ENCODE results near the gene ACACB. TPM values are rescaled to one million over a fixed set of nuclear protein-coding genes. Genes with fewer than 3 reads are reported as not detected.

ACACB gene
- polyA plus RNA-seq, 2 of the 4 experiments (the other 2 are of a cell fraction), result 6.8 to 7.6 TPM

DNA sequence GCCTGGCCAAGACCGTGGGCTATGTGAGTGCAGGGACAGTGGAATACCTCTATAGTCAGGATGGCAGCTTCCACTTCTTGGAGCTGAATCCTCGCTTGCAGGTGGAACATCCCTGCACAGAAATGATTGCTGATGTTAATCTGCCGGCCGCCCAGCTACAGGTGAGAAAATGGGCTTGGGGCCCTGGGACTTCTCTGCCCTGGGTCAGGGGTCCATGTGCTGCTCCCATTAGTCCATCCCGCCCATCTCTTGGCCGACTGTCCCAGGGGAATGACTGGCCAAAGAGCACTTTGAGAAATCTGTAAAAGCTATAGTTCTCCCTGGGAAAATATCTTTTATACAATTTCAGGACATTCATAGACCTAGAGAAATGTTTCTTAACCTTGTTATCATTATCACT lies 63.5 kb downstream of the ACACB start (continued):
- TF ChIP-seq FOXS1 (CRISPR knock-in tag; IDR thresholded peaks at IDR 0.05) (no peak), SREBF2 (IDR thresholded peaks at IDR 0.05) (no peak)

DNA sequence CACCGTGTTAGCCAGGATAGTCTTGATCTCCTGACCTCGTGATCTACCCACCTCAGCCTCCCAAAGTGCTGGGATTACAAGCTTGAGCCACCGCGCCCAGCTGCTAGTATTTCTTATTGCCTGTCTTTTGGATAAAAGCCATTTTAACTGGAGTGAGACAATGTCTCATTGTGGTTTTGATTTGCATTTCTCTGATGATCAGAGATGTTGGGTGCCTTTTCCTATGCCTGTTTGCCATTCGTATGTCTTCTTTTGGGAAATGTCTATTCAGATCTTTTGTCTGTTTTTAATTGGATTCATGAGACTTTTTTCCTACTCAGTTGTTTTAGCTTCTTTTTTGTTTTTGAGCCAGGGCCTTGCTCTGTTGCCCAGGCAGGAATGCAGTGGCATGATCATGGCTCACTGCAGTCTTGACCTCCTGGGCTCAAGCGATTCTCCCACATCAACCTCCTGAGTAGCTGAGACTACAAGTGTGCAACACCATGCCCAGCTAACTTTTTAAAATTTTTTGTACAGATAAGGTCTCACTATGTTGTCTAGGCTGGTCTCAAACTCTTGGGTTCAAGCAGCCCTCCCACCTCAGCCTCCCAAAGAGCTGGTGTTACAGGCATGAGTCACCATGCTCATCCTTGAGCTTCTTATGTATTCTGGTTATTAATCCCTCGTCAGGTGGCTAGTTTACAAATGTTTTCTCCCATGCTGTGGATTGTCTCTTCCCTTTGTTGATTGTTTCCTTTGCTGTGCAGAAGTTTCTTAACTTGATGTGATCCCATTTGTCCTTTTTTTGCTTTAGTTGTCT lies 65.9 kb downstream of the ACACB start:
- no peak overlapping the region for H3K27ac ChIP-seq
- ChIA-PET CTCF (interaction anchor here (0.7 to 0.9 kb wide), 2 partner anchors 71 to 81 kb away, joined by 3 to 4 read pairs; no protein-coding TSS in a partner anchor), POLR2A (no interaction called here)
- no peak for TF ChIP-seq RARB (CRISPR knock-in tag; IDR thresholded peaks at IDR 0.05)
- no peak for FAIRE-seq
- no peak overlapping the region for H3K4me3 ChIP-seq
- peaks cover 5% of the 10 kb centered on the region; the same call in 1 of the 3 replicates for H3K4me1 ChIP-seq
- H3K9me3 ChIP-seq, result no peaks in the 10 kb centered on the region
- 90% methylated on average over 7 of the region's 7 CpGs for WGBS (ENCODE audit: missing lambda C conversion rate)
- no peak overlapping the region for H3K4me2 ChIP-seq
- ATAC-seq, result no peak
- no peak for DNase-seq (ENCODE audit: low read depth in 1 of 2, low spot score in 1 of 2)

DNA sequence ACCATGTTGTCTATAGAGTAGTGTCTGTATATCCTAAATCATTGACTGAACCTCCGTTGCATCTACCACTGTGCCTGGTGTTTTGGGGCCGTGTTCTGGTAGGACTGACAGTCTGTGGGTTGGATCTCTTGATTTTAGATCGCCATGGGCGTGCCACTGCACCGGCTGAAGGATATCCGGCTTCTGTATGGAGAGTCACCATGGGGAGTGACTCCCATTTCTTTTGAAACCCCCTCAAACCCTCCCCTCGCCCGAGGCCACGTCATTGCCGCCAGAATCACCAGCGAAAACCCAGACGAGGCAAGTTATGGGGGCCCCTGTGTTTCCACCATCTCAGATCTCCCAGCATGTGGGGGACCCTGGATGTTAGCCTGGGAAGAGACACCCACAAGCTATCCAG lies 69.1 kb downstream of the ACACB start:
- ATAC-seq (no peak), DNase-seq (ENCODE audit: low read depth in 1 of 2, low spot score in 1 of 2) (no peak), FAIRE-seq (no peak)
- peaks cover 5% of the 10 kb centered on the region; the same call in 1 of the 3 replicates for H3K4me1 ChIP-seq
- no peak overlapping the region for H3K4me3 ChIP-seq
- TF ChIP-seq ZFP36 (IDR thresholded peaks at IDR 0.05; ENCODE audit: borderline replicate concordance, partially characterized antibody) (no peak), BHLHE40 (IDR thresholded peaks at IDR 0.05; ENCODE audit: low read depth, low read length) (no peak), TFCP2L1 (CRISPR knock-in tag; IDR thresholded peaks at IDR 0.05) (no peak), PHF8 (IDR thresholded peaks at IDR 0.05; ENCODE audit: borderline replicate concordance, low read depth) (no peak), FOSL2 (IDR thresholded peaks at IDR 0.05) (no peak), FOSL2 (CRISPR knock-in tag; IDR thresholded peaks at IDR 0.05) (no peak), RAD21 (conservative IDR thresholded peaks at IDR 0.05 in 1 of 2, IDR thresholded peaks at IDR 0.05 in 1 of 2) (no peak), CBX2 (IDR thresholded peaks at IDR 0.05; ENCODE audit: borderline replicate concordance, low read depth) (no peak)
- TF ChIP-seq, protein P1, sequence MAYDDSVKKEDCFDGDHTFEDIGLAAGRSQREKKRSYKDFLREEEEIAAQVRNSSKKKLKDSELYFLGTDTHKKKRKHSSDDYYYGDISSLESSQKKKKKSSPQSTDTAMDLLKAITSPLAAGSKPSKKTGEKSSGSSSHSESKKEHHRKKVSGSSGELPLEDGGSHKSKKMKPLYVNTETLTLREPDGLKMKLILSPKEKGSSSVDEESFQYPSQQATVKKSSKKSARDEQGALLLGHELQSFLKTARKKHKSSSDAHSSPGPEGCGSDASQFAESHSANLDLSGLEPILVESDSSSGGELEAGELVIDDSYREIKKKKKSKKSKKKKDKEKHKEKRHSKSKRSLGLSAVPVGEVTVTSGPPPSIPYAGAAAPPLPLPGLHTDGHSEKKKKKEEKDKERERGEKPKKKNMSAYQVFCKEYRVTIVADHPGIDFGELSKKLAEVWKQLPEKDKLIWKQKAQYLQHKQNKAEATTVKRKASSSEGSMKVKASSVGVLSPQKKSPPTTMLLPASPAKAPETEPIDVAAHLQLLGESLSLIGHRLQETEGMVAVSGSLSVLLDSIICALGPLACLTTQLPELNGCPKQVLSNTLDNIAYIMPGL (CRISPR knock-in tag; IDR thresholded peaks at IDR 0.05; ENCODE audit: borderline replicate concordance), result no peak
- TF ChIP-seq, protein P2, sequence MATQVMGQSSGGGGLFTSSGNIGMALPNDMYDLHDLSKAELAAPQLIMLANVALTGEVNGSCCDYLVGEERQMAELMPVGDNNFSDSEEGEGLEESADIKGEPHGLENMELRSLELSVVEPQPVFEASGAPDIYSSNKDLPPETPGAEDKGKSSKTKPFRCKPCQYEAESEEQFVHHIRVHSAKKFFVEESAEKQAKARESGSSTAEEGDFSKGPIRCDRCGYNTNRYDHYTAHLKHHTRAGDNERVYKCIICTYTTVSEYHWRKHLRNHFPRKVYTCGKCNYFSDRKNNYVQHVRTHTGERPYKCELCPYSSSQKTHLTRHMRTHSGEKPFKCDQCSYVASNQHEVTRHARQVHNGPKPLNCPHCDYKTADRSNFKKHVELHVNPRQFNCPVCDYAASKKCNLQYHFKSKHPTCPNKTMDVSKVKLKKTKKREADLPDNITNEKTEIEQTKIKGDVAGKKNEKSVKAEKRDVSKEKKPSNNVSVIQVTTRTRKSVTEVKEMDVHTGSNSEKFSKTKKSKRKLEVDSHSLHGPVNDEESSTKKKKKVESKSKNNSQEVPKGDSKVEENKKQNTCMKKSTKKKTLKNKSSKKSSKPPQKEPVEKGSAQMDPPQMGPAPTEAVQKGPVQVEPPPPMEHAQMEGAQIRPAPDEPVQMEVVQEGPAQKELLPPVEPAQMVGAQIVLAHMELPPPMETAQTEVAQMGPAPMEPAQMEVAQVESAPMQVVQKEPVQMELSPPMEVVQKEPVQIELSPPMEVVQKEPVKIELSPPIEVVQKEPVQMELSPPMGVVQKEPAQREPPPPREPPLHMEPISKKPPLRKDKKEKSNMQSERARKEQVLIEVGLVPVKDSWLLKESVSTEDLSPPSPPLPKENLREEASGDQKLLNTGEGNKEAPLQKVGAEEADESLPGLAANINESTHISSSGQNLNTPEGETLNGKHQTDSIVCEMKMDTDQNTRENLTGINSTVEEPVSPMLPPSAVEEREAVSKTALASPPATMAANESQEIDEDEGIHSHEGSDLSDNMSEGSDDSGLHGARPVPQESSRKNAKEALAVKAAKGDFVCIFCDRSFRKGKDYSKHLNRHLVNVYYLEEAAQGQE (IDR thresholded peaks at IDR 0.05), result no peak
- ChIA-PET POLR2A (no interaction called here), CTCF (interaction anchor here (1.6 kb wide), 1 partner anchor 30 kb away, joined by 3 read pairs; no protein-coding TSS in a partner anchor)
- 97% methylated on average over 12 of the region's 12 CpGs for WGBS (ENCODE audit: missing lambda C conversion rate)
- no peak overlapping the region for H3K4me2 ChIP-seq
- H3K9me3 ChIP-seq, result no peaks in the 10 kb centered on the region
- no peak overlapping the region for H3K27ac ChIP-seq
